Islet of Langerhans (tissue), 1 donor: ENCODE measurements around the gene RASAL3.
"Not testable (repeated sequence)": the region's sequence is repeated elsewhere in the genome, so short reads cannot be mapped to it uniquely, and the experiment has no call there.

Experiments
- FAIRE-seq: peaks from one replicate; lab custom pipeline; 2011; peaks lifted over from hg19 to GRCh38; lab: Jason Lieb, UNC

Gene RASAL3

GRCh38 chr19:15464394-15465385 lies at the start of gene RASAL3:
Gene RASAL3 (minus strand): TSS chr19:15464544. CDS start chr19:15464358, 186 bp downstream.
- FAIRE-seq, result no peak

DNA sequence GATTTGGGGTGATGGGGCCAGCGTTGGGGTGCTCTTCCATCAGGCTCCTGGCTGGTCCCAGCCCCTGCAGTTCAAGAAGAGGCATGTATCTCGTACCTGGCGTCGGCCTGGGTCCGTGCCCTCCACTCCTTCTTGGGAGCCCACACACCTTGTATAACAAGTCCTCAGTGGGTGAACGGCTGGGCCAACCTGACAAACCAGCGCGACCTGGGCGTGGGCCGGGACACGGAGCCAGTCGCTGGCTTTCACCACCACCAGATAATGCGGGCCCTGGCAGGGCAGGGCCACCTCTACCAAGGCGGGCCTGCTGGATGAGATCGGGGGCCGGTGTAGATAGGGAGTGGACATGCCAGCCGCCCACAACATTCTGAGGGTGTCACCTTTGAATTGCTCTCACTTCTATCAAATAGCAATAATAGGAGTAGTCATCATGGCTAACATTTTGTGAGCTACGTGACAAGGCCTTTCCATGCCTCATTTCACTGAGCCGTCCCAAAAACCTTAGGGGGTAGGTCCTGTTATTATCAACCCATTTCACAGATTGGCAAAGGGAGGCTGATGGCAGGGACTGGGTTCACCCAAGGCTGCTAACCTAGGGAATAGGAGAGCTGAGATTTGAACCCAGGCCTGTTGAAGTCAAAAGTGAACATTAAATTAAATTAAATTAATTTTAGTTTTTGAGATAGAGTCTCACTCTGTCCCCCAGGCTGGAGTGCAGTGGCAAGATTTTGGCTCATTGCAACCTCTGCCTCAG lies 47.5 kb upstream of the RASAL3 start:
- FAIRE-seq, result no peak

DNA sequence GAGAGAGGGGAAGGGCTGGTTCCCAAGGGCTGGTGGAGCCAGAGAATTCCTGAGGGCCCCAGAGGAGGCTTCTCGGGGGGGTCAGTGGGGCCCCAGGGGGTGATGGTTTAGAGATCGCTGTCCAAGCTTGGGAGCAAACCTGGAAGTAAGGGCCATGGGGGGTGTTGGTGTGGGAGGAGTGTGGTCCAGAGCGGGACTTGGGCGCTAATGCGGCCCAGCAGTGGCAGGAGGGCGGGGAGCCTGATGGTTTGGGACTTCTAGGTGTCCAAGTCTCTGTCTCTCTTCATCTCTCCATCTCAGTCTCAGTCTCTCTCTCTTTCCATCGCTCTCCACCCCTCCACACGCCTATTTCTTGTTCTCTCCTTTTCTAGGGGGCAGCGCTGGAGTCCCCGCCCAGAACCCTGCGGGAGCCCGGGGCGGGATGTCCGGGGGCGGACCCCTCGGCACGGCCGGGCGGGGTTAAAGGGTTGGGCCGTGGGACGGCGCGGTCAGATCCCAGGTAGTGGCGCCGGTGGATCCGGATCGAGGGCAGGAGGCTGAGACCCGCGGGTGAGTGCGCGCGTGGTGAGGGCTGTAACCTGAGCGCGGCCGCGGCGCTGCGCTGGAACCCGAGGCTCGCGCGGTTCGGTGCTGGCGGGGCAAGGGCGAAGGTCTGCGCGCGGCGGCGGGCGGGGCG lies 43.8 kb upstream of the RASAL3 start, which contains the start of gene CYP4F22:
CYP4F22 (plus strand) TSS at position 491 of the 676 bp plus-strand sequence. CDS start 16,812 bp downstream, outside the sequence.
- FAIRE-seq, result no peak

- FAIRE-seq, result no peak
These were observed 43.0 kb upstream of the RASAL3 start for GRCh38 chr19:15507068-15508034.

- no peak for FAIRE-seq
These were observed 41.8 kb upstream of the RASAL3 start for GRCh38 chr19:15506074-15506571.

GRCh38 chr19:15502264-15502663 lies 37.9 kb upstream of the RASAL3 start:
- no peak for FAIRE-seq

- no peak for FAIRE-seq
These were observed 37.3 kb upstream of the RASAL3 start for GRCh38 chr19:15501596-15501995.

GRCh38 chr19:15498910-15499309 lies 34.6 kb upstream of the RASAL3 start:
- FAIRE-seq, result no peak

GRCh38 chr19:15498156-15498858 lies 34.0 kb upstream of the RASAL3 start:
- no peak for FAIRE-seq

- FAIRE-seq, result no peak
These were observed 30.8 kb upstream of the RASAL3 start for GRCh38 chr19:15495151-15495550.

DNA sequence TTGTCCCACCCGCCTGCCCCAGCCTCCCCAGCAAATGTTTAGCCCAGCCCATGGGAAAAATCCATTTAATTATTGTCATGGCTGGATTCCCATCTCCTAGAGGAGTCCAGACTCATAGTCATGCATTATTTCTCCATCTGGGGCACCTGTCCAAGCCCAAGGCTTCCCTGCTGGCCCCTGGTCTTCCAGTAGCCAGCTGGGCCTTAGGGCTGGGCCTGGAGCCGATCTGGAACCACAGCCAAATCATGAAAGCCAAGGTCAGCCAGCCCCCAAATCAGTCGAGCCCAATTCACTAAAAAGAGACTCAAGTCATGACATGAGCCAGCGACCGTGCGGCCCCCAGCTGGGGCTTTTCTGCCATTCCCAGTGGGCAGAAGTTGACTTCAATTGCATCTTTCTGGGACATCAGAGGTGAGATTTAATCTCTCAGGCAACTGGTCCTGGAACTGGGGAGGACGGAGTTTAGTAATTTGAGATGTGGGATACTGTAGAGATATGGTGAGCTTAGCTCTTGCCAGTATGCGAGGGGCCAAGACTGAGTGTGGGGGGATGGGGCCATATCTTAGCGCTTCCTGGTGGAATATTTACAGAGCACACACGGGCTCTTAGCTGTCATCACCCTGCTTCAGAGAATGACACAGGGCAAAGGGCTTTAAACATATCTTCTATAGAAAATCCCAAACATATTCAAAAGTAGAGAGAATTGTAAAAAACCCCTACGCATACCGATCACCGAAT lies 24.3 kb upstream of the RASAL3 start:
- FAIRE-seq, result no peak

GRCh38 chr19:15487038-15487437 lies 22.7 kb upstream of the RASAL3 start:
- FAIRE-seq, result no peak

DNA sequence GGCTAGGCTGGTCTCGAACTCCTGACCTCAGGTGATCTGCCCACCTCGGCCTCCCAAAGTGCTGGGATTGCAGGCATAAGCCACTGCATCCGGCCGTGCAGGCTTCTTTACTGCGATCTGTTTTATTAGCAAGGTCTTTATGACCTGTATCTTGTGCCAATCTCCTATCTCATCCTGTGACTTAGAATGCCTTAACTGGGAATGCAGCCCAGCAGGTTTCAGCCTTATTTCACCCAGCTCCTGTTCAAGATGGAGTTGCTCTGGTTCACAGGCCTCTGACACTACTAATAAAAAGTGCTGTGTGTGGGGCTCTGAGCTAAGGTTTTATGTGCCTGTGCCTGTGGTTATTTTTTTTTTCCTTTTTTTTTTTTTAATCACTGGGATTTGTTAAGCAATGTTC lies 21.4 kb upstream of the RASAL3 start:
- not testable (repeated sequence) for FAIRE-seq

DNA sequence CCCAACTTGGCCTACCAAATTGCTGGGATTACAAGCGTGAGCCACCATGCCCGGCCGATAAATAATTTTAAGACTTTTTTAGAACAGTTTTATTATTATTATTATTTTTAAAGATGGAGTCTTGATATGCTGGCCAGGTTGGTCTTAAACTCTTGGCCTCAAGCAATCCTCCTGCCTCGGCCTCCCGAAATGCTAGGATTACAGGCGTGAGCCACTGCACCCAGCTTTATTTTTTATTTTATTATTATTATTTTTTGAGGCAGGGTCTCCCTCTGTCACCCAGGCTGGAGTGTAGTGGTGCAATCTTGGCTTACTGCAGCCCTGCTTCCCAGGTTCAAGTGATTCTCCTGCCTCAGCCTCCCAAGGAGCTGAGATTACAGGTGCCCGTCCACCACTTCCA lies 16.7 kb upstream of the RASAL3 start:
- FAIRE-seq, result not testable (repeated sequence)

GRCh38 chr19:15479391-15480345 lies 15.3 kb upstream of the RASAL3 start, which contains the start of gene PGLYRP2:
Gene PGLYRP2 (minus strand): TSS chr19:15479501. CDS start chr19:15479371, 130 bp downstream.
- no peak for FAIRE-seq

DNA sequence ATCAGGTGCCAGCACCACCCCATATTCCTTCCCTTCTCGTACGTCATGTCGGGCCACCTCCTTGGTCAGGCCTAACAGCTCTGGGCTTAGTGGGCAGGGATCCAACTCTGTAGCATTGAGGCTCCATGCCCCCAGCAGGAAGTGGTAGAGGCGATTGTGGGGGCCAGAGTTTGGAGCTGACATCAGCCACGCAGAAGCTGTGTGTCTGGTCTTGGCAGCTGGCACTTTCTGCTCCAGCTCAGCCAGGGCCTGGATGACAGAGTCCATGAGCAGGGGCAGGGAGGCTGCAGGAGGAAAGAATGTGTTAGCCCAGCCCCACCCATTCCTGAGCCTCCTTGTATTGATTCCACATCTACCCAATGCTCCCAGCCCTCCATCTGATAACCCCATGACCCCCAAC lies 12.0 kb upstream of the RASAL3 start:
- FAIRE-seq, result no peak

- FAIRE-seq, result no peak
These were observed 11.3 kb upstream of the RASAL3 start for GRCh38 chr19:15475611-15476010.

DNA sequence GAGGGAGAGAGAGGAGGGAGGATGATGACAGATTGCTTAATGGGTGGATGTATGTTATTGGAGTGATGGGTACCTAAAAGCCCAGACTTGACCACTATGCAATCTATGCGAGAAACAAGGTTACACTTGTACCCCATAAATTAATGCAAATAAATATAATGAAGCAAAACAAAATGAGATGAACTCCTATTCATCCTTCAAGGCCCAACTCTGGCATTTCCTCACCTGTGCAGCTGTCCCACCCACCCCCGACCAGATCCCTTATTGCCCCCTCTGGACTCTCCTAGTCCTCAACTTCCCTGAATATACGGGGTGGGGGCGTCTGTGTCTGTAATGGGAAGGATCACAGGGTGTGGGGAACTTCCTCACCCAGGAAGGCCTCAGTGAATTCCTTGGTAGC lies 10.8 kb upstream of the RASAL3 start:
- no peak for FAIRE-seq
